D721Med (cell line): ENCODE results near the gene NTN4.

ENCODE experiments used
- DNase-seq: peaks from one replicate; pipeline ENCODE4 v3.0.0; 2011; ENCODE audit warnings: low spot score; ENCODE audit not compliant: insufficient read length
- FAIRE-seq: peaks from 2 replicates; lab custom pipeline; 2011; peaks lifted over from hg19 to GRCh38; lab: Jason Lieb, UNC
- TF ChIP-seq, protein P1 (sequence below): IDR thresholded peaks from 2 replicates; pipeline ENCODE4 v1.5.1; 2012; ENCODE audit warnings: mild to moderate bottlenecking, control low read depth; ENCODE audit not compliant: insufficient read depth; ENCODE audit errors: missing control alignments

Gene NTN4

DNA sequence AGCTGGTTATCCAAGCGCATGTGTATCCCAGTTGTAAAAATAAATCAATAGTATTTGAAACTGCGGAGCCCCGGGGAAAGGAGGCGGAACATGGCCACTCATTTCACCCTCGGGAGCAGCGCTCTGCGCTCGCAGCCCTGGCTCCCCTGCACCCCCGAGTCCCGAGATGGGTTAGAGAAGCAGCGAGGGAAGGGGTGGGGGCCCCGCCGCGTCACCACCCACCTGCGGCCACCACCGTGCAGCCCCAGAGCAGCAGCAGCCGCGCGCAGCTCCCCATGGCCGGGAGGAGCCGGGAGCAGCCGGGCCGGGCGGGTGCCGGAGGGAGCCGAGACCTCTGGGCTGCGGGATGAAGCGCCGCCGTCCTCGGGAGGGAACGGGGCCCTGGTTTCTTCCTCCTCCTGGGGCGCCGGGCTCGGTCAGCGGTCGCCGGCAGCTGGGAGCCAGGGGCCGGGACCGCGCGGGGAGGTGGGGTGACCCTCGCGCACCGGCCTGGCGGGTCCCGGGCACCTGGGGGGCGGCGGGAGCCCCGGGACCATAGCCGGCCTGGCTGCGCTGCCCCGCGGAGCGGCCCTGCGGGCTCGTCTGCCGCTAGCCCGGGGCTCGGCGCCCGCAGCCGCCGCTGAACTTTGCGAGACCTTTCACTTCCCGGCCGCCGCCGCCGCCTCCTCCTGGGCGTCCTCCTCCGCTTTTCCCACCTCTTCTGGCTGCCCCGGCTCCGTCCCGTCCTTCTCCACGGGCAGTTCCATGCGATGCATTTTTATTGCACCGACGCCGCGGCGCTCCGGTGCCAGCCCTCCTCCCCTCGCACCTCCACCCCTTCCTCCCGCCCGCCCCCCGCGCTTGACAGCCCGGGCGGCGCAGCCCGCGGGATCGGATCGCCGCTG lies at the start of gene NTN4:
NTN4 (minus strand) TSS at position 732 of the 884 bp plus-strand sequence; CDS start at position 277, 455 bp downstream.
- DNase-seq (no peak), FAIRE-seq (no peak)
- TF ChIP-seq, protein P1, sequence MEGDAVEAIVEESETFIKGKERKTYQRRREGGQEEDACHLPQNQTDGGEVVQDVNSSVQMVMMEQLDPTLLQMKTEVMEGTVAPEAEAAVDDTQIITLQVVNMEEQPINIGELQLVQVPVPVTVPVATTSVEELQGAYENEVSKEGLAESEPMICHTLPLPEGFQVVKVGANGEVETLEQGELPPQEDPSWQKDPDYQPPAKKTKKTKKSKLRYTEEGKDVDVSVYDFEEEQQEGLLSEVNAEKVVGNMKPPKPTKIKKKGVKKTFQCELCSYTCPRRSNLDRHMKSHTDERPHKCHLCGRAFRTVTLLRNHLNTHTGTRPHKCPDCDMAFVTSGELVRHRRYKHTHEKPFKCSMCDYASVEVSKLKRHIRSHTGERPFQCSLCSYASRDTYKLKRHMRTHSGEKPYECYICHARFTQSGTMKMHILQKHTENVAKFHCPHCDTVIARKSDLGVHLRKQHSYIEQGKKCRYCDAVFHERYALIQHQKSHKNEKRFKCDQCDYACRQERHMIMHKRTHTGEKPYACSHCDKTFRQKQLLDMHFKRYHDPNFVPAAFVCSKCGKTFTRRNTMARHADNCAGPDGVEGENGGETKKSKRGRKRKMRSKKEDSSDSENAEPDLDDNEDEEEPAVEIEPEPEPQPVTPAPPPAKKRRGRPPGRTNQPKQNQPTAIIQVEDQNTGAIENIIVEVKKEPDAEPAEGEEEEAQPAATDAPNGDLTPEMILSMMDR = no peak

DNA sequence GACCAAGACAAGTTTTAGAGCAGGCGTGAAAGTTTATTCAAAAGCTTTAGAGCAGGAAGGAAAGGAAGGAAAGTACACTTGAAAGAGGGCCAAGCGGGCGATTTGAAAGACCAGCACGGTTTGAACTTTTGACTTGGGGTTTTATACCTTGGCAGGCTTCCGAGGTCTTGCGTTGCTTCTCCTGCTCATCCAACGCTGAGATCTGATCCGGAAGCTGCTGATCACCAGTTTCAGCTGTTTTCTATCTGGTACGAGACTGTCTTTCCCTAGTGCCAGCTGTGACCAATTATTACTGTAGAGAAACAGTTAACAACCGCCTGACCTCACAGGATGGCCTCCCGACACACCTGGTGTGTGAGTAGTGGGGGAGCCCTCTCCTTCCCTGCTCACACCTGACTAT lies 47.6 kb upstream of the NTN4 start:
- FAIRE-seq (no peak), DNase-seq (no peak)
- TF ChIP-seq, protein P1 = no peak

DNA sequence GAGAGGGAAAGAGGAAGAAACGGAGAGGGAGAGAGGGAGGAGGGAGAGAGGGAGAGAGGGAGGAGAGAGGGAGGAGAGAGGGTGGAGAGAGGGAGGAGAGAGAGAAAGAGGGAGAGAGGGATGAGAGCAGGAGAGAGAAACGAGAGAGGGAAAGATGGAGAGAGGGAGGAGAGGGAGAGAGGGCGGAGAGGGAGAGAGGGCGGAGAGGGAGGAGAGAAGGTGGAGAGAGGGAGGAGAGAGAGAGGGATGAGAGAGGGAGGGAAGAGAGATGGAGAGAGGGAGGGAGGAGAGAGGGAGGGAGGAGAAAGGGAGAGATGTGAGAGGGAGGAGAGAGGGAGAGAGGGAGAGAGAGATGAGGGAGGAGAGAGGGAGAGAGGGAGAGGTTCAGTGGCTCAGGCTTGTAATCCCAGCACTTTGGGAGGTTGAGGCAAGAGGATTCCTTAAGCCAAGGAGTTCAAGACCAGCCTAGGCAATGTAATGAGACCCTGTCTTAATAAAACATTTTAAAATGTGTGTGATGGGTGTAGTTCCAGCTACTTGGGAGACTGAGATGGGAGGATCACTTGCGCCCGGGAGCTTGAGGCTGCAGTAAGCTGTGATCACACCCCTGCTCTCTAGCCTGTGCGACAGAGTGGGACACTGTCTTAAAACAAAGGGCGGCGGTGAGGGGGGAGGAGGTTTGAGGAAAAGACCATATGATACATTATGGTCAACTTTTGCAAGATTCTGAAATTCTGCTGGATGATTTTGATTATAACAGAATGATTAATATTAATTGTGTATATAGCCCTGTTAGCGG lies 46.9 kb upstream of the NTN4 start:
- TF ChIP-seq, protein P1 = no peak
- no peak for DNase-seq
- FAIRE-seq = no peak

DNA sequence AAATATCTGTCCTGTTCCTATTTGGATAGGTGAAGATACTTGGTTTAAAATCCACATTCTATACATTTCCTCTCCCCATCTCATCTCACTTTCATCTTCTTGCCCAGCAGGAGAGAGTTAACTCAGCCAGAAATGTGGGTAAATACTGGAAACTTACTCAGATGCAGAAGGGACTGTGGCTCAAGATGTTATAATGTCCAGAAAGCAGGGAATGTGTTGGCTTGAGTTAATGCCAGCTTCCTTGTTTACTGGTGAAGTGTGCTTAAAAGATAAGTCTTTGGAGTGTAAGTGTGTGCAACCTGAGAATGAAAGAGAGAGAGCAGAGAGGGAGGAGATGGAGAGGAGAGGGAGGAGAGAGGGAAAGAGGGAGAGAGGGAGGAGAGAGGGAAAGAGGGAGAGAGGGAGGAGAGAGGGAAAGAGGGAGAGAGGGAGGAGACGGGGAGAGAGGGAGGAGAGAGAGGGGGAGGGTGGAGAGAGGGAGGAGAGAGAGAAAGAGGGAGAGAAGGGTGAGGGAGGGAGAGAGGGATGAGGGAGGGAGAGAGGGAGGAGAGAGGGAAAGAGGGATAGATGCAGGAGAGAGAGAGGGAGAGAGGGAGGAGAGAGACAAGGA lies 46.2 kb upstream of the NTN4 start:
- no peak for DNase-seq
- TF ChIP-seq, protein P1 = no peak
- no peak for FAIRE-seq

DNA sequence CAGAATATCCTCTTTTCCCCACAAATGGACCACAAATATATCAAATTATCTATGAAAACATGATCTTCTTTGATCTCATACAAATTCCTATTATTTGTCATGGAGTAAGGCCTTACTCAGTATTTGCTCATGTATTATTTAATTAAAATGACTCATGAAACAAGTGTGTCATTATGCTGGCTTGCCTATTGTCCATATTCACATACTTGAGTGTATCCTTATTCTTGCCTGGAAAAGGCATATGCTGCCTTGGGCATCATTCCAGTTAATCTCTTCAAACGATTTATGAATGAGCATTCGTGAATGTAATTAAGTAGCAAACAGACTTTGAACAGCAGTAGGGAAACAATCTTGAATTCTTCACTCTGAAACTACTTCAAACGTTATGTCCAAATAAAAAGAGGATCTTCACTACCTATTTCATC lies 45.6 kb upstream of the NTN4 start:
- TF ChIP-seq, protein P1 = no peak
- FAIRE-seq (peak; percentile 66), DNase-seq (no peak)

DNA sequence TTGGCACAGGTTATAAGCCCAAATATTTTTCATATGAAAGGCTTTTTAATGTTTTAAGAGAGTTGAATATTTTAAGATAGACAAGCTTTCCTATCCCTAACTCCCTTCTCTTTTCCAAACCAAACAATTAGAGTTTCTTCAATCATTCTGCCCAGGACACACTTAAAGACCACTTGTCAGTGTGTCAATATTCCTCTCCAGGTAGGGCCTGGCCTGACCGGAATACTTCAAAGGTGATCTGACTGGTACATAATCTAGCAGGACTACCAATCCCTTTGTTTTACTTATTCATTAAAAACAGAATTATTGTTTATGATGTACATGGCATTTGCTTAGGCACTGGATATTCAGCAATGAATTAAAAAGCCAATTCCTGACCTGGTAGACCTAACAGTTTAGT lies 44.0 kb upstream of the NTN4 start:
- FAIRE-seq = no peak
- TF ChIP-seq, protein P1 = no peak
- no peak for DNase-seq
